Measurements from ENCODE around the gene PDZD7. TPM values are rescaled to one million over a fixed set of nuclear protein-coding genes. Genes with fewer than 3 reads are reported as not detected.
A peak's percentile ranks its signal among the peaks of the same experiment; 100 is the strongest.

The PDZD7 gene
- total RNA-seq, 1 experiment from 2014 or later: 2.6 TPM

- no peaks in the 10 kb centered on the region for H3K36me3 ChIP-seq (ENCODE audit: insufficient read depth, low read length)
- H3K4me3 ChIP-seq (ENCODE audit: low read length): peak overlapping the region; percentile 80
- peak; percentile 73 for DNase-seq
- no peaks in the 10 kb centered on the region for H4K20me1 ChIP-seq (ENCODE audit: insufficient read depth, low read depth, low read length)
- H3K9me2 ChIP-seq (replicated peaks; ENCODE audit: insufficient read depth, low read length): no peaks in the 10 kb centered on the region
- H3K4me2 ChIP-seq (ENCODE audit: low read depth, low read length, poor library complexity, severe bottlenecking): peak overlapping the region; percentile 81
- peak overlapping the region; percentile 88 for H3K9ac ChIP-seq (ENCODE audit: low read length)
- no peak overlapping the region for H2AFZ ChIP-seq (ENCODE audit: low read length)
- H3K27me3 ChIP-seq (ENCODE audit: low read length): no peaks in the 10 kb centered on the region
- peaks cover 73% of the 10 kb centered on the region for H3K4me1 ChIP-seq (ENCODE audit: low read length)
- H3K27ac ChIP-seq (ENCODE audit: low read length): peak overlapping the region; percentile 98
- H3K79me2 ChIP-seq (ENCODE audit: low read length): peaks cover 41% of the 10 kb centered on the region
- H3K9me3 ChIP-seq (ENCODE audit: low read length): no peaks in the 10 kb centered on the region
Measured at GRCh38 chr10:101063548-101064414, 32.9 kb upstream of the PDZD7 start.

- H4K20me1 ChIP-seq (ENCODE audit: insufficient read depth, low read depth, low read length): no peaks in the 10 kb centered on the region
- no peaks in the 10 kb centered on the region for H3K9me3 ChIP-seq (ENCODE audit: low read length)
- peaks cover 46% of the 10 kb centered on the region for H3K79me2 ChIP-seq (ENCODE audit: low read length)
- peak overlapping the region; percentile 80 for H3K4me3 ChIP-seq (ENCODE audit: low read length)
- peak; percentile 79 for DNase-seq
- peak overlapping the region; percentile 88 for H3K9ac ChIP-seq (ENCODE audit: low read length)
- no peaks in the 10 kb centered on the region for H3K9me2 ChIP-seq (replicated peaks; ENCODE audit: insufficient read depth, low read length)
- no peaks in the 10 kb centered on the region for H3K36me3 ChIP-seq (ENCODE audit: insufficient read depth, low read length)
- H3K27ac ChIP-seq (ENCODE audit: low read length): peak overlapping the region; percentile 98
- peak overlapping the region; percentile 81 for H3K4me2 ChIP-seq (ENCODE audit: low read depth, low read length, poor library complexity, severe bottlenecking)
- H3K4me1 ChIP-seq (ENCODE audit: low read length): peaks cover 72% of the 10 kb centered on the region
- H2AFZ ChIP-seq (ENCODE audit: low read length): no peak overlapping the region
- H3K27me3 ChIP-seq (ENCODE audit: low read length): no peaks in the 10 kb centered on the region
Measured at GRCh38 chr10:101063050-101063525, 32.2 kb upstream of the PDZD7 start.

- Histone ChIP-seq H3K27me3 (ENCODE audit: low read length) (no peaks in the 10 kb centered on the region), H3K79me2 (ENCODE audit: low read length) (peaks cover 52% of the 10 kb centered on the region), H3K4me1 (ENCODE audit: low read length) (peaks cover 70% of the 10 kb centered on the region), H3K4me2 (ENCODE audit: low read depth, low read length, poor library complexity, severe bottlenecking) (peak overlapping the region; percentile 81), H3K4me3 (ENCODE audit: low read length) (peak overlapping the region; percentile 80), H3K27ac (ENCODE audit: low read length) (peak overlapping the region; percentile 98), H3K36me3 (ENCODE audit: insufficient read depth, low read length) (no peaks in the 10 kb centered on the region), H3K9ac (ENCODE audit: low read length) (peak overlapping the region; percentile 88), H3K9me2 (replicated peaks; ENCODE audit: insufficient read depth, low read length) (no peaks in the 10 kb centered on the region), H3K9me3 (ENCODE audit: low read length) (no peaks in the 10 kb centered on the region), H4K20me1 (ENCODE audit: insufficient read depth, low read depth, low read length) (no peaks in the 10 kb centered on the region), H2AFZ (ENCODE audit: low read length) (no peak overlapping the region)
- DNase-seq: peak; percentile 92
Measured at GRCh38 chr10:101062232-101063049, 31.5 kb upstream of the PDZD7 start.

GRCh38 chr10:101061624-101062231 is 30.8 kb upstream of the PDZD7 start, which contains the start of gene KAZALD1:
Gene KAZALD1 (plus strand): TSS chr10:101061989. CDS start chr10:101062593, 604 bp downstream.
- Histone ChIP-seq H3K36me3 (ENCODE audit: insufficient read depth, low read length) (no peaks in the 10 kb centered on the region), H3K9ac (ENCODE audit: low read length) (peak within 1 kb of the TSS; percentile 88), H3K9me3 (ENCODE audit: low read length) (no peaks in the 10 kb centered on the region), H3K9me2 (replicated peaks; ENCODE audit: insufficient read depth, low read length) (no peaks in the 10 kb centered on the region), H4K20me1 (ENCODE audit: insufficient read depth, low read depth, low read length) (no peaks in the 10 kb centered on the region), H3K4me3 (ENCODE audit: low read length) (peak within 1 kb of the TSS; percentile 80), H2AFZ (ENCODE audit: low read length) (peak within 1 kb of the TSS; percentile 83; the same call in 1 of the 2 replicates), H3K4me1 (ENCODE audit: low read length) (peaks cover 69% of the 10 kb centered on the region), H3K27me3 (ENCODE audit: low read length) (no peaks in the 10 kb centered on the region), H3K4me2 (ENCODE audit: low read depth, low read length, poor library complexity, severe bottlenecking) (peak within 1 kb of the TSS; percentile 81), H3K79me2 (ENCODE audit: low read length) (peaks cover 57% of the 10 kb centered on the region), H3K27ac (ENCODE audit: low read length) (peak within 1 kb of the TSS; percentile 98)
- DNase-seq: peak; percentile 92

- Histone ChIP-seq H3K79me2 (ENCODE audit: low read length) (peaks cover 57% of the 10 kb centered on the region), H3K9ac (ENCODE audit: low read length) (peak overlapping the region; percentile 88), H3K9me2 (replicated peaks; ENCODE audit: insufficient read depth, low read length) (no peaks in the 10 kb centered on the region), H3K36me3 (ENCODE audit: insufficient read depth, low read length) (no peaks in the 10 kb centered on the region), H4K20me1 (ENCODE audit: insufficient read depth, low read depth, low read length) (no peaks in the 10 kb centered on the region), H3K4me3 (ENCODE audit: low read length) (peak overlapping the region; percentile 80), H3K9me3 (ENCODE audit: low read length) (no peaks in the 10 kb centered on the region), H2AFZ (ENCODE audit: low read length) (peak overlapping the region; percentile 83; the same call in 1 of the 2 replicates), H3K4me2 (ENCODE audit: low read depth, low read length, poor library complexity, severe bottlenecking) (peak overlapping the region; percentile 81), H3K4me1 (ENCODE audit: low read length) (peaks cover 66% of the 10 kb centered on the region), H3K27ac (ENCODE audit: low read length) (peak overlapping the region; percentile 98), H3K27me3 (ENCODE audit: low read length) (no peaks in the 10 kb centered on the region)
- DNase-seq: peak; percentile 99
Measured at GRCh38 chr10:101060951-101061623, 30.2 kb upstream of the PDZD7 start.

GRCh38 chr10:101060036-101060950 is 29.4 kb upstream of the PDZD7 start:
- Histone ChIP-seq H3K9me2 (replicated peaks; ENCODE audit: insufficient read depth, low read length) (no peaks in the 10 kb centered on the region), H3K9ac (ENCODE audit: low read length) (peak overlapping the region; percentile 88), H3K27me3 (ENCODE audit: low read length) (no peaks in the 10 kb centered on the region), H4K20me1 (ENCODE audit: insufficient read depth, low read depth, low read length) (no peaks in the 10 kb centered on the region), H3K4me3 (ENCODE audit: low read length) (peak overlapping the region; percentile 80), H3K9me3 (ENCODE audit: low read length) (no peaks in the 10 kb centered on the region), H3K4me1 (ENCODE audit: low read length) (peaks cover 58% of the 10 kb centered on the region), H3K27ac (ENCODE audit: low read length) (peak overlapping the region; percentile 98), H3K4me2 (ENCODE audit: low read depth, low read length, poor library complexity, severe bottlenecking) (peak overlapping the region; percentile 81), H3K36me3 (ENCODE audit: insufficient read depth, low read length) (no peaks in the 10 kb centered on the region), H3K79me2 (ENCODE audit: low read length) (peaks cover 60% of the 10 kb centered on the region), H2AFZ (ENCODE audit: low read length) (peak overlapping the region; percentile 83; the same call in 1 of the 2 replicates)
- peak; percentile 95 for DNase-seq

All from Karpas-422 (cell line).